ENCODE data around the gene BOD1L2. TPM values are rescaled to one million over a fixed set of nuclear protein-coding genes. Genes with fewer than 3 reads are reported as not detected.

Gene BOD1L2
- polyA plus RNA-seq, 2 of the 4 experiments (the other 2 are of a cell fraction), result not detected

GRCh38 chr18:57122936-57123510 is 23.9 kb upstream of the BOD1L2 start:
- Histone ChIP-seq H3K4me2 (no peak overlapping the region), H3K4me3 (no peak overlapping the region), H3K9me3 (no peaks in the 10 kb centered on the region), H3K4me1 (no peaks in the 10 kb centered on the region), H3K27ac (no peak overlapping the region)
- no peak for TF ChIP-seq PHF8 (IDR thresholded peaks at IDR 0.05; ENCODE audit: borderline replicate concordance, low read depth)
- no peak for TF ChIP-seq RARB (CRISPR knock-in tag; IDR thresholded peaks at IDR 0.05)
- TF ChIP-seq FOSL2 (IDR thresholded peaks at IDR 0.05), result no peak
- no peak for TF ChIP-seq FOSL2 (CRISPR knock-in tag; IDR thresholded peaks at IDR 0.05)
- ATAC-seq, result no peak
- no peak for FAIRE-seq
- POLR2A ChIA-PET, result no interaction called here
- 21% methylated on average over 6 of the region's 6 CpGs for WGBS (ENCODE audit: missing lambda C conversion rate)
- DNase-seq (ENCODE audit: low read depth in 1 of 2, low spot score in 1 of 2), result no peak
- CTCF ChIA-PET, result interaction anchor here (0.6 kb wide), 1 partner anchor 652 kb away, joined by 3 read pairs; no protein-coding TSS in a partner anchor

GRCh38 chr18:57125627-57126026 is 21.3 kb upstream of the BOD1L2 start:
- FAIRE-seq (no peak), ATAC-seq (no peak), DNase-seq (ENCODE audit: low read depth in 1 of 2, low spot score in 1 of 2) (no peak)
- POLR2A ChIA-PET, result no interaction called here
- Histone ChIP-seq H3K4me2 (no peak overlapping the region), H3K27ac (no peak overlapping the region), H3K4me1 (no peaks in the 10 kb centered on the region), H3K4me3 (no peak overlapping the region), H3K9me3 (no peaks in the 10 kb centered on the region)
- 8% methylated on average over 5 of the region's 5 CpGs for WGBS (ENCODE audit: missing lambda C conversion rate)
- CTCF ChIA-PET, result interaction anchor here (1.9 kb wide), 1 partner anchor 23 kb away, joined by 5 read pairs; no protein-coding TSS in a partner anchor
- no peak for TF ChIP-seq JUN (IDR thresholded peaks at IDR 0.05)
- no peak for TF ChIP-seq HOXA7 (CRISPR knock-in tag; IDR thresholded peaks at IDR 0.05)
- TF ChIP-seq, protein P1, sequence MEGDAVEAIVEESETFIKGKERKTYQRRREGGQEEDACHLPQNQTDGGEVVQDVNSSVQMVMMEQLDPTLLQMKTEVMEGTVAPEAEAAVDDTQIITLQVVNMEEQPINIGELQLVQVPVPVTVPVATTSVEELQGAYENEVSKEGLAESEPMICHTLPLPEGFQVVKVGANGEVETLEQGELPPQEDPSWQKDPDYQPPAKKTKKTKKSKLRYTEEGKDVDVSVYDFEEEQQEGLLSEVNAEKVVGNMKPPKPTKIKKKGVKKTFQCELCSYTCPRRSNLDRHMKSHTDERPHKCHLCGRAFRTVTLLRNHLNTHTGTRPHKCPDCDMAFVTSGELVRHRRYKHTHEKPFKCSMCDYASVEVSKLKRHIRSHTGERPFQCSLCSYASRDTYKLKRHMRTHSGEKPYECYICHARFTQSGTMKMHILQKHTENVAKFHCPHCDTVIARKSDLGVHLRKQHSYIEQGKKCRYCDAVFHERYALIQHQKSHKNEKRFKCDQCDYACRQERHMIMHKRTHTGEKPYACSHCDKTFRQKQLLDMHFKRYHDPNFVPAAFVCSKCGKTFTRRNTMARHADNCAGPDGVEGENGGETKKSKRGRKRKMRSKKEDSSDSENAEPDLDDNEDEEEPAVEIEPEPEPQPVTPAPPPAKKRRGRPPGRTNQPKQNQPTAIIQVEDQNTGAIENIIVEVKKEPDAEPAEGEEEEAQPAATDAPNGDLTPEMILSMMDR (IDR thresholded peaks at IDR 0.05), result no peak
- TF ChIP-seq MAZ (IDR thresholded peaks at IDR 0.05; ENCODE audit: borderline replicate concordance, low read depth, low read length), result no peak

- TF ChIP-seq BCL3 (IDR thresholded peaks at IDR 0.05), result no peak
- TF ChIP-seq, protein P2, sequence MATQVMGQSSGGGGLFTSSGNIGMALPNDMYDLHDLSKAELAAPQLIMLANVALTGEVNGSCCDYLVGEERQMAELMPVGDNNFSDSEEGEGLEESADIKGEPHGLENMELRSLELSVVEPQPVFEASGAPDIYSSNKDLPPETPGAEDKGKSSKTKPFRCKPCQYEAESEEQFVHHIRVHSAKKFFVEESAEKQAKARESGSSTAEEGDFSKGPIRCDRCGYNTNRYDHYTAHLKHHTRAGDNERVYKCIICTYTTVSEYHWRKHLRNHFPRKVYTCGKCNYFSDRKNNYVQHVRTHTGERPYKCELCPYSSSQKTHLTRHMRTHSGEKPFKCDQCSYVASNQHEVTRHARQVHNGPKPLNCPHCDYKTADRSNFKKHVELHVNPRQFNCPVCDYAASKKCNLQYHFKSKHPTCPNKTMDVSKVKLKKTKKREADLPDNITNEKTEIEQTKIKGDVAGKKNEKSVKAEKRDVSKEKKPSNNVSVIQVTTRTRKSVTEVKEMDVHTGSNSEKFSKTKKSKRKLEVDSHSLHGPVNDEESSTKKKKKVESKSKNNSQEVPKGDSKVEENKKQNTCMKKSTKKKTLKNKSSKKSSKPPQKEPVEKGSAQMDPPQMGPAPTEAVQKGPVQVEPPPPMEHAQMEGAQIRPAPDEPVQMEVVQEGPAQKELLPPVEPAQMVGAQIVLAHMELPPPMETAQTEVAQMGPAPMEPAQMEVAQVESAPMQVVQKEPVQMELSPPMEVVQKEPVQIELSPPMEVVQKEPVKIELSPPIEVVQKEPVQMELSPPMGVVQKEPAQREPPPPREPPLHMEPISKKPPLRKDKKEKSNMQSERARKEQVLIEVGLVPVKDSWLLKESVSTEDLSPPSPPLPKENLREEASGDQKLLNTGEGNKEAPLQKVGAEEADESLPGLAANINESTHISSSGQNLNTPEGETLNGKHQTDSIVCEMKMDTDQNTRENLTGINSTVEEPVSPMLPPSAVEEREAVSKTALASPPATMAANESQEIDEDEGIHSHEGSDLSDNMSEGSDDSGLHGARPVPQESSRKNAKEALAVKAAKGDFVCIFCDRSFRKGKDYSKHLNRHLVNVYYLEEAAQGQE (IDR thresholded peaks at IDR 0.05), result 0 out of 2 replicates have a peak, but pooled peaks have one; percentile 27
- ATAC-seq, result no peak
- Histone ChIP-seq H3K4me1 (no peaks in the 10 kb centered on the region), H3K9me3 (no peaks in the 10 kb centered on the region), H3K4me2 (no peak overlapping the region), H3K4me3 (no peak overlapping the region), H3K27ac (no peak overlapping the region)
- ChIA-PET POLR2A (no interaction called here), CTCF (no interaction called here)
- no peak for DNase-seq (ENCODE audit: low read depth in 1 of 2, low spot score in 1 of 2)
- FAIRE-seq, result no peak
- WGBS (ENCODE audit: missing lambda C conversion rate), result 33% methylated on average over 8 of the region's 8 CpGs
Measured at GRCh38 chr18:57128220-57128932, 18.5 kb upstream of the BOD1L2 start.

- no peak for FAIRE-seq
- ChIA-PET POLR2A (no interaction called here), CTCF (no interaction called here)
- 47% methylated on average over 5 of the region's 5 CpGs for WGBS (ENCODE audit: missing lambda C conversion rate)
- Histone ChIP-seq H3K4me3 (no peak overlapping the region), H3K9me3 (no peaks in the 10 kb centered on the region), H3K27ac (no peak overlapping the region), H3K4me2 (no peak overlapping the region), H3K4me1 (no peaks in the 10 kb centered on the region)
- ATAC-seq, result no peak
- DNase-seq (ENCODE audit: low read depth in 1 of 2, low spot score in 1 of 2), result no peak
- no peak for TF ChIP-seq RAD21 (conservative IDR thresholded peaks at IDR 0.05 in 1 of 2, IDR thresholded peaks at IDR 0.05 in 1 of 2)
- no peak for TF ChIP-seq FOSL2 (IDR thresholded peaks at IDR 0.05)
- no peak for TF ChIP-seq FOSL2 (CRISPR knock-in tag; IDR thresholded peaks at IDR 0.05)
- TF ChIP-seq HES2 (IDR thresholded peaks at IDR 0.05), result no peak
- TF ChIP-seq BHLHE40 (IDR thresholded peaks at IDR 0.05; ENCODE audit: low read depth, low read length), result no peak
- TF ChIP-seq, protein P2 (IDR thresholded peaks at IDR 0.05), result no peak
- TF ChIP-seq POLR2AphosphoS2 (conservative IDR thresholded peaks at IDR 0.05; ENCODE audit: low read length), result no peak
- TF ChIP-seq CEBPB (IDR thresholded peaks at IDR 0.05), result no peak
- TF ChIP-seq ESRRA (IDR thresholded peaks at IDR 0.05; ENCODE audit: borderline replicate concordance, low read length), result no peak
Measured at GRCh38 chr18:57131101-57131500, 15.8 kb upstream of the BOD1L2 start.
